Ovary (tissue), 9 donors: ENCODE data around the gene TENM3. TPM values are rescaled to one million over a fixed set of nuclear protein-coding genes. Genes with fewer than 3 reads are reported as not detected.

ENCODE experiments used
- DNase-seq, 5 donors: peaks; one replicate each; pipeline ENCODE4 v3.0.0-alpha.2; 2019 to 2020
- H3K27ac ChIP-seq, 2 donors: fragments of 200-600 bp; one replicate each; pipeline versions ENCODE4 v1.5.1 to v1.8.0; 2019 to 2022
- H3K27me3 ChIP-seq: fragments of 200-600 bp; one replicate; pipeline ENCODE4 v1.8.0; 2022
- H3K36me3 ChIP-seq: fragments of 200-600 bp; sonication (generic); one replicate; pipeline ENCODE4 v1.5.1; 2019
- H3K4me1 ChIP-seq: one replicate; pipeline ENCODE4 v1.8.1; 2013; ENCODE audit warnings: mild to moderate bottlenecking, moderate library complexity; ENCODE audit not compliant: insufficient read depth
- H3K4me3 ChIP-seq: fragments of 200-600 bp; sonication (generic); one replicate; pipeline ENCODE4 v1.5.1; 2017
- H3K9me3 ChIP-seq, 2 donors: fragments of 200-600 bp in 1 of 2; sonication (generic) in 1 of 2; one replicate each; pipeline versions ENCODE4 v1.5.1 to v1.8.1; 2013 to 2019; ENCODE audit warnings: mild to moderate bottlenecking in 1 of 2, moderate library complexity in 1 of 2
- CTCF ChIP-seq, 3 donors: fragments of 450-650 bp in 2 of 3; fragments of 200-600 bp in 1 of 3; IDR thresholded peaks; one replicate each; pipeline versions ENCODE4 v1.5.1 to v1.8.0; 2016 to 2022; ENCODE audit warnings: antibody characterized with exemption in 3 of 3, mild to moderate bottlenecking in 1 of 3
- EP300 ChIP-seq: sonication (generic); formaldehyde crosslinking; IDR thresholded peaks from one replicate; pipeline ENCODE4 v1.6.1; 2017; ENCODE audit warnings: antibody characterized with exemption
- POLR2A ChIP-seq: fragments of 450-650 bp; IDR thresholded peaks from one replicate; pipeline ENCODE4 v1.6.1; 2017; ENCODE audit warnings: antibody characterized with exemption, mild to moderate bottlenecking, moderate library complexity
- WGBS, 3 donors: extraction: QIAGEN DNeasy Blood & Tissue Kit in 1 of 3; methylation state at CpG; one replicate each; pipeline versions ENCODE4 v1.1.5 to v1.1.7; 2013 to 2017; 5-methylcytosine and 5-hydroxymethylcytosine counted together
- intact Hi-C, 4 donors: fragments of 100-400 bp; cut with DNase I; formaldehyde crosslinking; loops; one replicate each; pipeline versions ENCODE4 v1.11.0 to v1.15.1; 2022 to 2023
- polyA plus RNA-seq, 2 donors: library from polyadenylated mRNA; stranded (reverse); fragments of 200-250 nt in 1 of 2; fragments of 350-450 nt in 1 of 2; fragmentation: Illumina TruSeq in 1 of 2; extraction: RNeasy Lipid Tissue Mini Kit (QIAGEN cat#74804) in 1 of 2; gene quantifications; one replicate each; pipeline ENCODE4 v1.2.3, GENCODE V29; 2013 to 2014
- total RNA-seq, 7 donors: library from RNA; depleted of rRNA in 2 of 7; stranded (reverse); fragments of >200 nt in 2 of 7; fragmentation: NEBNext Ultra II Directional in 3 of 7; extraction: Animal tissue kit (Norgen Biotek cat#: 25700) in 3 of 7; gene quantifications; one replicate each; pipeline versions ENCODE4 v1.1.0 to v1.2.4, GENCODE V29; 2016 to 2023
- donor health status: DM: no; HTN: no; CAD: no; lungs with moderate emphysema.
- donor health status: DM: no; HTN: no; CAD: no.
- donor health status: Bipolar disorder and iron deficiency.
- donor health status: DM: yes; HTN: yes; CAD: no.
- donor health status: DM: no; HTN: no; CAD: no.
- donor health status: DM: yes; HTN: yes; CAD: no.

The TENM3 gene
- total and polyA plus RNA-seq, 9 donors, result 0.82 to 16.1 (median 5.7) TPM

- Histone ChIP-seq H3K36me3 (no peaks in the 10 kb centered on the region), H3K4me3 (no peak overlapping the region), H3K27ac (no peak overlapping the region), H3K9me3 (no peaks in the 10 kb centered on the region), H3K4me1 (no peaks in the 10 kb centered on the region), H3K27me3 (no peaks in the 10 kb centered on the region)
- no peak for TF ChIP-seq EP300
- 83 to 92% (median 85%) methylated on average over 3 of the region's 3 CpGs for WGBS, 3 donors
- intact Hi-C loops, result no loop called here
- no peak for DNase-seq
These were observed 67.8 kb downstream of the TENM3 start for GRCh38 chr4:182310962-182311361.

- WGBS, 3 donors, result 88 to 98% (median 94%) methylated on average over 2 of the region's 2 CpGs
- Histone ChIP-seq H3K4me3 (no peak overlapping the region), H3K4me1 (no peaks in the 10 kb centered on the region), H3K9me3 (no peaks in the 10 kb centered on the region), H3K36me3 (no peaks in the 10 kb centered on the region), H3K27ac (no peak overlapping the region), H3K27me3 (no peaks in the 10 kb centered on the region)
- intact Hi-C loops, result no loop called here
- no peak for TF ChIP-seq EP300
- TF ChIP-seq CTCF (IDR thresholded peaks at IDR 0.05), result no peak
- TF ChIP-seq POLR2A, result no peak
- no peak for DNase-seq
These were observed 71.3 kb downstream of the TENM3 start for GRCh38 chr4:182314537-182314936.

- intact Hi-C loops, result no loop called here
- 81 to 89% (median 81%) methylated on average over 1 of the region's 1 CpG for WGBS, 3 donors
- no peak for TF ChIP-seq CTCF (IDR thresholded peaks at IDR 0.05)
- no peak for TF ChIP-seq EP300
- no peak for TF ChIP-seq POLR2A
- no peaks in the 10 kb centered on the region for H3K4me1 ChIP-seq
- no peak overlapping the region for H3K27ac ChIP-seq
- no peaks in the 10 kb centered on the region for H3K9me3 ChIP-seq
- H3K27me3 ChIP-seq, result no peaks in the 10 kb centered on the region
- H3K4me3 ChIP-seq, result no peak overlapping the region
- DNase-seq, result no peak
- no peaks in the 10 kb centered on the region for H3K36me3 ChIP-seq
These were observed 75.1 kb downstream of the TENM3 start for GRCh38 chr4:182318256-182318655.

- Histone ChIP-seq H3K9me3 (no peaks in the 10 kb centered on the region), H3K4me1 (no peaks in the 10 kb centered on the region), H3K27ac (no peak overlapping the region), H3K27me3 (no peaks in the 10 kb centered on the region), H3K4me3 (no peak overlapping the region), H3K36me3 (no peaks in the 10 kb centered on the region)
- TF ChIP-seq EP300 (no peak), POLR2A (no peak), CTCF (IDR thresholded peaks at IDR 0.05) (no peak)
- DNase-seq, result no peak
- intact Hi-C loops, result no loop called here
- WGBS, 3 donors, result 66 to 68% (median 66%) methylated on average over 6 of the region's 6 CpGs
These were observed 76.9 kb downstream of the TENM3 start for GRCh38 chr4:182320092-182320491.

- no peaks in the 10 kb centered on the region for H3K36me3 ChIP-seq
- TF ChIP-seq POLR2A (no peak), EP300 (no peak), CTCF (IDR thresholded peaks at IDR 0.05) (no peak)
- 50 to 72% (median 54%) methylated on average over 3 of the region's 3 CpGs for WGBS, 3 donors
- no peak overlapping the region for H3K27ac ChIP-seq
- H3K9me3 ChIP-seq, result no peaks in the 10 kb centered on the region
- no peak overlapping the region for H3K4me3 ChIP-seq
- H3K27me3 ChIP-seq, result no peaks in the 10 kb centered on the region
- intact Hi-C loops, result no loop called here
- no peaks in the 10 kb centered on the region for H3K4me1 ChIP-seq
- DNase-seq, result no peak
These were observed 77.4 kb downstream of the TENM3 start for GRCh38 chr4:182320580-182320979.
